OCI-LY3 (cell line): ENCODE data around the gene OR5K4.

Source experiments
- H2AFZ ChIP-seq: fragments of 200-600, 300-600 bp; shearing (Covaris generic); 2 replicates; pipeline ENCODE4 v1.6.0; 2014; ENCODE audit warnings: antibody characterized with exemption, low read depth, low read length
- H3K27ac ChIP-seq: fragments of 200-600, 300-600 bp; sonication (generic); 2 replicates; pipeline ENCODE4 v1.5.1; 2014; ENCODE audit warnings: mild to moderate bottlenecking, low read length, moderate library complexity, mixed read lengths
- H3K27me3 ChIP-seq: fragments of 200-600, 300-600 bp; sonication (generic); 2 replicates; pipeline ENCODE4 v1.6.1; 2014; ENCODE audit warnings: low read depth, low read length, mixed read lengths
- H3K36me3 ChIP-seq: fragments of 200-600, 300-600 bp; sonication (generic); replicated peaks from 2 replicates; pipeline ENCODE3; 2014; ENCODE audit warnings: low read depth, low read length, mixed read lengths
- H3K4me1 ChIP-seq: fragments of 300-600, 200-600 bp; sonication (generic); 2 replicates; pipeline ENCODE4 v1.6.1; 2014; ENCODE audit warnings: low read length, mixed read lengths
- H3K4me2 ChIP-seq: fragments of 200-600, 300-600 bp; sonication (generic); 2 replicates; pipeline ENCODE4 v1.6.1; 2014; ENCODE audit warnings: low read length, mixed read lengths
- H3K4me3 ChIP-seq: fragments of 300-600, 200-600 bp; sonication (generic); 2 replicates; pipeline ENCODE4 v1.5.1; 2014; ENCODE audit warnings: antibody characterized with exemption, mild to moderate bottlenecking, low read length, moderate library complexity
- H3K79me2 ChIP-seq: fragments of 300-600, 200-600 bp; shearing (Covaris generic); 2 replicates; pipeline ENCODE4 v1.6.1; 2014; ENCODE audit warnings: mild to moderate bottlenecking, low read length, mixed read lengths
- H3K9ac ChIP-seq: fragments of 300-600, 200-600 bp; shearing (Covaris generic); 2 replicates; pipeline ENCODE4 v1.6.0; 2014; ENCODE audit warnings: mild to moderate bottlenecking, low read length, moderate library complexity
- H3K9me3 ChIP-seq: fragments of 200-600, 300-600 bp; shearing (Covaris generic); 2 replicates; pipeline ENCODE4 v1.6.1; 2014; ENCODE audit warnings: low read length, mixed read lengths; ENCODE audit not compliant: insufficient read depth
- H4K20me1 ChIP-seq: fragments of 200-600, 300-600 bp; sonication (generic); 2 replicates; pipeline ENCODE4 v1.6.1; 2016; ENCODE audit warnings: low read length, mixed read lengths; ENCODE audit not compliant: insufficient read depth
- CTCF ChIP-seq: fragments of 200-600, 300-600 bp; sonication (generic); IDR thresholded peaks from 2 replicates; pipeline ENCODE4 v1.5.1; 2014; ENCODE audit warnings: antibody characterized with exemption, low read length, low read depth
- EZH2phosphoT487 ChIP-seq: fragments of 200-600 bp; shearing (Covaris generic); IDR thresholded peaks from 2 replicates; pipeline ENCODE4 v1.6.1; 2018; ENCODE audit warnings: antibody characterized with exemption, mixed run types, low read depth

Gene OR5K4

DNA sequence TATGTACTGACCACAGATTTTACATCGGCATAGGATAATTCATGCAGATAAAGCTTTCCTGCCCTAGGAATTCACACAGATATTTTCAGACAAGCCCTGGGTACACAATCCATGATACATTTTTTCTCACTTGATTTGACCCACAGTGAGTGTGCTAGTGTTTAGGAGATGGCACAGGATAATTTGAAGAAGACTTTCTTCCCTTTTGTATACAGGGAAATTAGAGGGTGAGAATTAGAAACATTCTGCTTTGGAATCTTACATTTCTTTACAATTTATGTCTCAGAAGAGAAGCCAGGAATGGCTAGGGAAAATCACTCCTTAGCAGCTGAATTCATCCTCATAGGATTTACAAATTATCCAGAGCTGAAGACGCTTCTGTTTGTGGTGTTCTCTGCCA is at the start of gene OR5K4:
TSS of gene OR5K4 (plus strand) at position 301 of the 400 bp plus-strand sequence. CDS start at position 301, 0 bp downstream.
- Histone ChIP-seq H2AFZ (no peak within 1 kb of the TSS), H3K9me3 (no peaks in the 10 kb centered on the region), H3K27me3 (0 out of 2 replicates have a peak, but pooled peaks cover 4% of the 10 kb centered on the region), H3K4me1 (no peaks in the 10 kb centered on the region), H3K4me2 (no peak within 1 kb of the TSS), H3K9ac (no peak within 1 kb of the TSS), H4K20me1 (no peaks in the 10 kb centered on the region), H3K27ac (no peak within 1 kb of the TSS), H3K79me2 (no peaks in the 10 kb centered on the region), H3K4me3 (no peak within 1 kb of the TSS), H3K36me3 (no peaks in the 10 kb centered on the region)
- no peak for TF ChIP-seq CTCF
- no peak for TF ChIP-seq EZH2phosphoT487

DNA sequence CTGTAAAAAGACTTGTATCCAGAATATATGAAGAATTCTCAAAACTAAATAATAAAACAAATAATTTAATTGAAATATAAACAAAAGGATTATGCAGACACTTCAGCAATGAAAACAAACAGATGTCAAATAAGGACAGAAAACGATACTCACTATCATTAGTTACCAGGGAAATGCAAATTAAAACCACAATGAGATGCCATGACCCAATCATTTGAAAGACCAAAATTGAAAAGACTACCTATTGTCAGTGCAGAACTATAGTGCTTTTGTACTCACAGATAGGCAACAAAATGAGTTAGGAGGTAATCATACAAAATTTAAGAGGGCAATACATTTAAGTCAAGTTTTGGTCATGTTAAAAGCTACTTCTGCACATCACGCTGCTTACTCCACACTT is 31.6 kb upstream of the OR5K4 start:
- H3K9ac ChIP-seq: no peak overlapping the region
- H3K9me3 ChIP-seq: no peaks in the 10 kb centered on the region
- H3K4me3 ChIP-seq: no peak overlapping the region
- H3K4me1 ChIP-seq: peaks cover 4% of the 10 kb centered on the region
- H3K4me2 ChIP-seq: no peak overlapping the region
- TF ChIP-seq EZH2phosphoT487 (no peak), CTCF (no peak)
- no peaks in the 10 kb centered on the region for H3K27me3 ChIP-seq
- H2AFZ ChIP-seq: no peak overlapping the region
- H3K27ac ChIP-seq: no peak overlapping the region
- no peaks in the 10 kb centered on the region for H3K79me2 ChIP-seq
- no peaks in the 10 kb centered on the region for H3K36me3 ChIP-seq
- H4K20me1 ChIP-seq: no peaks in the 10 kb centered on the region

DNA sequence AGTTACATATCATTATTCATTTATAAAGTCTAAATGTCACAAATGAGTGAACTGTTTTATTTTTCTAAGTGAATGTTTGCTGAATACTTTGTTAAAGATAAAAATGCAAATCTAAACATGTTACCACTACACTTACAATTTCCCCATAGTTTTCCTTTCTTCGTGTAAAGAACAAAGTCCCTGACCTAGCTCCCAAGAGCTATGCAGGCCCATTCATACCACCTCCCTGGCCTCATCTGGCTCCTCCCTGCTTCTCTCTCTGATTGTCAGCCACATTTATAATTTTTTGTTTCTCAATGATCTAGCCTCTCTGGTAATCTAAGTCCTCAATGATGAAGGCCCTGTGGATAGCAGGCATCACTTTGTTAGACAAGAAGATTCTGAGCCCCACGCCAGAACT is 31.0 kb upstream of the OR5K4 start:
- H2AFZ ChIP-seq: no peak overlapping the region
- no peaks in the 10 kb centered on the region for H3K36me3 ChIP-seq
- no peaks in the 10 kb centered on the region for H3K9me3 ChIP-seq
- H4K20me1 ChIP-seq: no peaks in the 10 kb centered on the region
- H3K27me3 ChIP-seq: no peaks in the 10 kb centered on the region
- no peak overlapping the region for H3K4me2 ChIP-seq
- no peak overlapping the region for H3K4me3 ChIP-seq
- H3K9ac ChIP-seq: no peak overlapping the region
- peaks cover 6% of the 10 kb centered on the region for H3K4me1 ChIP-seq
- TF ChIP-seq CTCF (no peak), EZH2phosphoT487 (no peak)
- no peak overlapping the region for H3K27ac ChIP-seq
- H3K79me2 ChIP-seq: no peaks in the 10 kb centered on the region

DNA sequence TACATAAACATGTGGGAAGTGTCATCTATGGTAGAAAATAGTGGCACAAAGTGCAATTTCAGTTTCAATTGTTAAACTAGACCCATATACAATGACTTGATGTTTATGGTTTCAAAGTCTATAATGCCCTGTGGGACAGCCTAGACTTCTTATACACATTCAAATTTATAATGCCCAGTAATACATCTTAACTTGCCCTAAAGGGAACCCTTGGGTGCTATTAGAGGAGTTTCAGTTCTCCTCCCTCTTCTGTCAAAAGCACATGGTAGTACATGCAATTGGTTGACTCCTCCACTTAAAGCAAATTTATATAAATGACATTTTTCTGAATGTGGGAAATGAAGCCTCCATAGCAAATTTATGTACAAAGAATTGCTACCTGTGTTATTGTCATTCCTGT is 30.2 kb upstream of the OR5K4 start:
- H3K9ac ChIP-seq: no peak overlapping the region
- no peaks in the 10 kb centered on the region for H3K36me3 ChIP-seq
- H3K9me3 ChIP-seq: no peaks in the 10 kb centered on the region
- no peak overlapping the region for H3K4me3 ChIP-seq
- TF ChIP-seq CTCF (no peak), EZH2phosphoT487 (no peak)
- no peaks in the 10 kb centered on the region for H3K27me3 ChIP-seq
- no peak overlapping the region for H3K4me2 ChIP-seq
- no peak overlapping the region for H2AFZ ChIP-seq
- no peak overlapping the region for H3K27ac ChIP-seq
- H4K20me1 ChIP-seq: no peaks in the 10 kb centered on the region
- no peaks in the 10 kb centered on the region for H3K79me2 ChIP-seq
- H3K4me1 ChIP-seq: peaks cover 6% of the 10 kb centered on the region
